Stimulated activated naive B cell treated with anti-CD40 and anti-IgM and Interleukin-4, amounts not matched to agents 10 μg/mL and 1 μg/mL and 100 μg/mL, for 72 hours (primary cell): ENCODE results near the gene IL12B.

Experiments
- ATAC-seq, 2 donors: fragments of 150-1000 bp; cut with Tn5 transposase; replicated peaks; 2 replicates each; pipeline ENCODE4 v1.10.0; 2021; ENCODE audit warnings: moderate library complexity in 1 of 2
- DNase-seq: peaks from one replicate; pipeline ENCODE4 v3.0.0; 2021
- H3K27ac Mint-ChIP-seq: one replicate; pipeline ENCODE4 v1.8.0; 2022; ENCODE audit warnings: mild to moderate bottlenecking, mixed read lengths
- H3K27me3 Mint-ChIP-seq, 2 donors: one replicate each; pipeline ENCODE4 v1.8.0; 2022; ENCODE audit warnings: mixed read lengths in 2 of 2
- H3K36me3 Mint-ChIP-seq, 2 donors: one replicate each; pipeline ENCODE4 v1.8.0; 2022; ENCODE audit warnings: mixed read lengths in 2 of 2, mild to moderate bottlenecking in 1 of 2
- H3K4me1 Mint-ChIP-seq, 2 donors: one replicate each; pipeline ENCODE4 v1.8.0; 2022; ENCODE audit warnings: mixed read lengths in 2 of 2, mild to moderate bottlenecking in 1 of 2
- H3K4me3 Mint-ChIP-seq, 2 donors: one replicate each; pipeline ENCODE4 v1.8.0; 2022; ENCODE audit warnings: mild to moderate bottlenecking in 2 of 2, mixed read lengths in 2 of 2, moderate library complexity in 1 of 2
- H3K9me3 Mint-ChIP-seq, 2 donors: one replicate each; pipeline ENCODE4 v1.8.0; 2022; ENCODE audit warnings: mixed read lengths in 2 of 2, mild to moderate bottlenecking in 1 of 2

IL12B gene

GRCh38 chr5:159341906-159342310, 11.6 kb upstream of the IL12B start:
- H3K36me3 Mint-ChIP-seq: peaks cover 2 to 11% of the 10 kb centered on the region in 2 donors
- H3K4me3 Mint-ChIP-seq: no peak overlapping the region
- H3K4me1 Mint-ChIP-seq: peaks cover 15 to 17% of the 10 kb centered on the region in 2 donors
- ATAC-seq: no peak
- peaks cover 9% of the 10 kb centered on the region in 2 donors for H3K9me3 Mint-ChIP-seq
- no peaks in the 10 kb centered on the region for H3K27me3 Mint-ChIP-seq
- H3K27ac Mint-ChIP-seq: no peak overlapping the region
- DNase-seq: no peak

GRCh38 chr5:159341145-159341544, 10.9 kb upstream of the IL12B start:
- Mint-ChIP-seq H3K9me3 (peaks cover 9% of the 10 kb centered on the region in 2 donors), H3K36me3 (peaks cover 2 to 11% of the 10 kb centered on the region in 2 donors), H3K4me3 (no peak overlapping the region), H3K27ac (no peak overlapping the region), H3K4me1 (peaks cover 17 to 22% of the 10 kb centered on the region in 2 donors), H3K27me3 (no peaks in the 10 kb centered on the region)
- DNase-seq (no peak), ATAC-seq (no peak)

- Mint-ChIP-seq H3K27me3 (no peaks in the 10 kb centered on the region), H3K4me3 (no peak overlapping the region), H3K9me3 (peaks cover 9% of the 10 kb centered on the region in 2 donors), H3K27ac (no peak overlapping the region), H3K4me1 (peaks cover 15 to 22% of the 10 kb centered on the region in 2 donors), H3K36me3 (peaks cover 2 to 11% of the 10 kb centered on the region in 2 donors)
- DNase-seq: no peak
- ATAC-seq: no peak
These were observed 10.2 kb upstream of the IL12B start for GRCh38 chr5:159340511-159340910.

GRCh38 chr5:159339460-159339859, 9.2 kb upstream of the IL12B start:
- no peaks in the 10 kb centered on the region for H3K27me3 Mint-ChIP-seq
- peaks cover 3 to 9% of the 10 kb centered on the region in 2 donors for H3K9me3 Mint-ChIP-seq
- H3K36me3 Mint-ChIP-seq: peaks cover 2 to 11% of the 10 kb centered on the region in 2 donors
- H3K27ac Mint-ChIP-seq: no peak overlapping the region
- ATAC-seq (no peak), DNase-seq (no peak)
- H3K4me3 Mint-ChIP-seq: no peak overlapping the region
- H3K4me1 Mint-ChIP-seq: peaks cover 19 to 26% of the 10 kb centered on the region in 2 donors

GRCh38 chr5:159338118-159338517, 7.8 kb upstream of the IL12B start:
- Mint-ChIP-seq H3K36me3 (peaks cover 0 to 2% of the 10 kb centered on the region in 2 donors), H3K4me1 (peaks cover 17 to 30% of the 10 kb centered on the region in 2 donors), H3K9me3 (peaks cover 2 to 6% of the 10 kb centered on the region in 2 donors), H3K4me3 (peak overlapping the region in 1 of 2 donors; percentile 23), H3K27ac (no peak overlapping the region), H3K27me3 (no peaks in the 10 kb centered on the region)
- DNase-seq: no peak
- no peak for ATAC-seq

DNA sequence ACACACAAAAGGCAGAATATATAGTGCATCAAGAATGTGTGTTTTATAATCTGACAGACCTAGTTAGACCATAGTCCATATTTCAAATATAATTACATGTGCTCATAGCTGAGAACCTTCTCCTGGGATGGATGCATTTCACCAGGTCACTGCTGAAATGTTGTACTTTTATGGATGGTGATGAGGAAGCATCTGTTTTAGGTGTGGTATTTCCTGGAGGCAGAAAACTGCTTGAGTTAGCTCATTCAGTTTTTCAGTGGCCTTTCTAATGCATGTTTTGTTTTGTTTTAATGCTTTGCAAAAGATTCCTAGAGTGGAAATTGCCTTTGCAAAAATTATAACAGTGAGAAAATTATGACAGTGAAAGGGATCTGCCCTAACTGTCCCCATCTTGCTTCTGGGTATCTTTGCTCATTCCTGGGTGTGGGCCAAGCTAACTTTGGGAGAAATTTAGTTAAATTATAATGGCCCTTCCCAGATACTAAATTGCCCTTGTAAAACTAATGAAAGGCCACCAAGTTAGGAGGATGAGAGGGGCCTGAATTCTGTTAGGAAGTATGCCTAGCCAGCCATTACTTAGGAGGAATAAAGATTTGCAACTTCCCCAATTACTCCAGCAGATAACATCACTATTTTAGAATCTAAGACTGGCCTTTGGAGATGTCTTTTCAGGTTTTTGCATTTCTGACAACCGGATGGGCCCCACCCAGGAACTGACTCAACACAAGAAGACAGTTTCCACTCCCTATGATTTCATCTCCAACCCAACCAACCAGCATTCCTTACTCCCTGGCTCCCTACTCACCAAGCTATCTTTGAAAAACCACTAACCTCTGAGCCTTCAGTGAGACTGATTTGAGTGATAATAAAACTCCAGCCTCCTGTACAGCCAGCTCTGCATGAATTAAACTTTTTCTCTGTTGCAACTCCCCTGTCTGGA, 7.0 kb upstream of the IL12B start:
- Mint-ChIP-seq H3K9me3 (peaks cover 2 to 6% of the 10 kb centered on the region in 2 donors), H3K36me3 (peaks cover 0 to 2% of the 10 kb centered on the region in 2 donors), H3K27me3 (no peaks in the 10 kb centered on the region), H3K27ac (peak overlapping the region; percentile 72), H3K4me1 (peaks cover 24 to 38% of the 10 kb centered on the region in 2 donors), H3K4me3 (peak overlapping the region in 1 of 2 donors; percentile 23)
- ATAC-seq (peak; percentile 25 to 38), DNase-seq (no peak)

DNA sequence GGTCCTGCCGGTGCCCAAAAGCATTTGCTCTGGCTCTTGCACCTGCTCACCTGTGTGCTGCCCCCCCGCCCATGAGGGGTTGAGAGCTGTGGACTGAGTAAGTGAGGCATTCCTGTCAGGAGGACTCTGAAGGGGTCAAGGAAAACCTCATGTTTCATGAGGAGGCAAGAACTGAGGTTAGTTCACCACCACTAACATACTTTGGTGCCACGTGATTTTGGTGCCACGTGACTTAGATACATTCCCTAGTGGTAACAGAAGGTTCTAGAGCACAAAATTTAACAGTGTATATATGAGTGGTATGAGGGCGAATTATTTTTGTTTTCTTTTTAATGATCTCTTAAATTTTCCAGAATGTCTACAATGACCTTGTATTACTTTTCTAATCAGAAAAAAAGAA, 6.3 kb upstream of the IL12B start:
- H3K27me3 Mint-ChIP-seq: no peaks in the 10 kb centered on the region
- ATAC-seq (no peak), DNase-seq (no peak)
- no peak overlapping the region for H3K4me3 Mint-ChIP-seq
- H3K27ac Mint-ChIP-seq: peak overlapping the region; percentile 56
- H3K9me3 Mint-ChIP-seq: peaks cover 2 to 6% of the 10 kb centered on the region in 2 donors
- peaks cover 31 to 45% of the 10 kb centered on the region in 2 donors for H3K4me1 Mint-ChIP-seq
- no peaks in the 10 kb centered on the region for H3K36me3 Mint-ChIP-seq

- H3K9me3 Mint-ChIP-seq: peaks cover 0 to 6% of the 10 kb centered on the region in 2 donors
- DNase-seq (no peak), ATAC-seq (no peak)
- H3K27me3 Mint-ChIP-seq: no peaks in the 10 kb centered on the region
- H3K4me1 Mint-ChIP-seq: peaks cover 42 to 60% of the 10 kb centered on the region in 2 donors
- no peak overlapping the region for H3K27ac Mint-ChIP-seq
- no peak overlapping the region for H3K4me3 Mint-ChIP-seq
- H3K36me3 Mint-ChIP-seq: no peaks in the 10 kb centered on the region
These were observed 3.2 kb upstream of the IL12B start for GRCh38 chr5:159333545-159333925.

GRCh38 chr5:159332800-159333544, 2.7 kb upstream of the IL12B start:
- Mint-ChIP-seq H3K27me3 (no peaks in the 10 kb centered on the region), H3K36me3 (no peaks in the 10 kb centered on the region), H3K4me3 (peak overlapping the region; percentile 10 to 37), H3K9me3 (peaks cover 0 to 5% of the 10 kb centered on the region in 2 donors), H3K27ac (peak overlapping the region; percentile 25), H3K4me1 (peaks cover 37 to 56% of the 10 kb centered on the region in 2 donors)
- DNase-seq (peak; percentile 65), ATAC-seq (peak; percentile 87)

DNA sequence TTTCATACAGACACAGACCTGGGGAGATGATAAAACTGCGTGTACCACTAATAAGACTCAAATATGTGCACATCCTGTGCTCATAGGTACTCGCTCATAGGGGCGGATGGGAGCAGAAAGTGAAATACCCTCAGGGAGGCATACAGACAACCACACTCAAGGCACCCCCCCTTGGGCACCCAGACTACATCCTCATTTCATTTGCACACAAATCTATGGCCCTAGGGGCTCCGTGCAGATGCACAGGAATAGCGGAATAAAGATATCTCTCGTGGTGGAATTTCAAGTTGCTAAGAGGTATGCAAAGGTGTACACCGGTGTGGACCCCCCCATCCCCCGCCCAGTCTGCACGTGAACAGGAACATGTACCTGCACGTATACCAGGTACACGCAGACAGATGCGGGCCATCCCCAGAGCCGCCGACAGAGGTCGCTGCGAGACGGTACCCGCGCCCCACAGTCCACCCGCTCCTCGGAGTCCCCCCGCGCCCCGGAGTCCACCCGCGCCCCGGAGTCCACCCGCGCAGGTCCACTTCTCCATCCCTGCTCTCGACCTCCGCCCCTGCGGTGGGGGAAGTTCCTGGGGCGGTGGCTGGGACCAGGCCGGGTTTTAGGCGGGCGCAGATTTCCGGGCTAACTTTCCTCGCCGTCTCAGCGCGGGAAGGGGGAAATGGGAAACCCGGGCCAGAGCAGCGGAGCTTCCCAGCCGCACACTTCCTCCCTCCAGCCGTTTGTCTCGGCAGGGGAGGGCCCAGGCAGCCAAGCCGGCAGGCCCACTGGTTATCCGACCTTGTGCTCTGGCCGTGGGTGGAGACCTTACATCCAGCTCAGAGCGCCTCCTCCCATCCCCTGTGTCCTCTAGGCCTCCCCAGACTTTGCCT, 1.0 kb upstream of the IL12B start:
- ATAC-seq: peak; percentile 64 to 65
- no peaks in the 10 kb centered on the region for H3K36me3 Mint-ChIP-seq
- H3K27ac Mint-ChIP-seq: peak overlapping the region; percentile 91
- peak overlapping the region; percentile 79 to 81 for H3K4me3 Mint-ChIP-seq
- peaks cover 0 to 3% of the 10 kb centered on the region in 2 donors for H3K27me3 Mint-ChIP-seq
- DNase-seq: peak; percentile 59
- peaks cover 29 to 40% of the 10 kb centered on the region in 2 donors for H3K4me1 Mint-ChIP-seq
- no peaks in the 10 kb centered on the region for H3K9me3 Mint-ChIP-seq

DNA sequence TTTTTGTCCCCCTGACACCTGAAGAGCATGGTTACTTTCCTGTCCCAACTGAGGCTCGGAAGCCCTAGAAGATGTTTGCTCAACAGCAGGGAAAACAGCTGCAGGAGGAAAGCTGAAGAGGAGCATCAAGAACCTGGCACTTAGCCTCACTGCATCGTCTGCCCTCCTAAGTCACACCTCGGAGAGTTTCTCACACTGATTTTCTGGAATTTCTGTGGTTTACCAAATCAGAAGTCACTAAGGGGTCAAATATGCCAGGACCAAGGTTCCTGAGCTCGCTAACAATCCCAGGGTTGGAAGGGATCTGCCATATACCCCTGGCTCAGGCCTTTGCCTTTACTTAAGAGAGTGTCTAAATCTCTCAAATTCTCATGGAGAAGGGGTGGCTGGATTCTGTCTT, 5.3 kb downstream of the IL12B start:
- no peak for DNase-seq
- H3K36me3 Mint-ChIP-seq: no peaks in the 10 kb centered on the region
- H3K27me3 Mint-ChIP-seq: peaks cover 0 to 3% of the 10 kb centered on the region in 2 donors
- H3K27ac Mint-ChIP-seq: no peak overlapping the region
- H3K4me3 Mint-ChIP-seq: no peak overlapping the region
- ATAC-seq: no peak
- H3K9me3 Mint-ChIP-seq: no peaks in the 10 kb centered on the region
- H3K4me1 Mint-ChIP-seq: no peaks in the 10 kb centered on the region

DNA sequence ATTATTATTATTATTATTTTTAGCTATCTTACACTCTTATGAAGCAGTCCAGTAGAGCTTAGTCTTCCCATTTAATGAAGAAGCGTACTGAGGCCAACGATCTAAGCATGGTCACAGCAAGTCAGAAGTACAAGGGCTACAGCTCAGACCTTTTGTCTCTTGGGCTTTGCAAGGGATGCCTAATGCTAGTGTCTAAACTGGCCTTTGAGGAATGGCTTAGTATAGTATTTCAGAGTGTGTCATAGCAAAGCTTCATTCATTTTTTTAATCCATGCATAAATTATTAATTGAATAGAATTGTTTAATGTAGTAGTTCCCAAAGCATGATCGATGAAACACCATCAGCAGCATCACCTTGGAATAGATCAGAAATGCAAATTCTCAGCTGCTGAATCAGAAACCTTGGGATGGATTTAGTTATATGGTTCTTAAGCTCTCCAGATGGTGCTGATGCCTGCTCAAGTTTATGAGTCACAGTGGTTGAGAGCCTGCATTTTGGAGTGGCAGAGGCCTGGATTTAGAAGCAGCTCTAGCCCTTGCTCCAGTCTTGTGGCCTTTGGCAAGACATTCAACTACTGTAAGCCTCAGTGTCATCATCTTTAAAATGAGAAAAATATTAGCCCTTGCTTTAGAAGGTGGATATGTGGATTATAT, 6.1 kb downstream of the IL12B start:
- no peak for DNase-seq
- no peak overlapping the region for H3K4me3 Mint-ChIP-seq
- H3K27me3 Mint-ChIP-seq: peaks cover 0 to 3% of the 10 kb centered on the region in 2 donors
- H3K27ac Mint-ChIP-seq: no peak overlapping the region
- H3K9me3 Mint-ChIP-seq: no peaks in the 10 kb centered on the region
- H3K36me3 Mint-ChIP-seq: no peaks in the 10 kb centered on the region
- no peak for ATAC-seq
- H3K4me1 Mint-ChIP-seq: no peaks in the 10 kb centered on the region

DNA sequence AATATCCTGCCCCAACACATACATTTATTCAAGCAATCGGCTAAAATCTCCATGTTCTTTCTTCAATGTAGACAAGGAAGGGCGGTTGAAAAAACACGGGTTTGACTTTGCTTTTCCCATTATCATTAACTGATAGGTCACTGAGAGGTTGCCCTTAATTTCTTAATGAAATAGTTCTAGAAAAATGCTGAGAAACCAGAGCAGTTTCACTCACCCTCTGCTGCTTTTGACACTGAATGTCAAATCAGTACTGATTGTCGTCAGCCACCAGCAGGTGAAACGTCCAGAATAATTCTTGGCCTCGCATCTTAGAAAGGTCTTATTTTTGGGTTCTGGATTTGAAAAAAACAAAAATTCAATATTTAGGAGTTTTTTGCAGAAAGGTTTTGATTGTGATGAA, 8.1 kb downstream of the IL12B start:
- Mint-ChIP-seq H3K4me1 (no peaks in the 10 kb centered on the region), H3K27me3 (peaks cover 0 to 3% of the 10 kb centered on the region in 2 donors), H3K4me3 (no peak overlapping the region), H3K9me3 (no peaks in the 10 kb centered on the region), H3K27ac (no peak overlapping the region), H3K36me3 (no peaks in the 10 kb centered on the region)
- DNase-seq (no peak), ATAC-seq (no peak)
